Calu3 (cell line): Measurements from ENCODE around the gene FMN2. TPM values are rescaled to one million over a fixed set of nuclear protein-coding genes. Genes with fewer than 3 reads are reported as not detected.

ENCODE experiments used
- BruUV-seq: library from RNA; stranded (reverse); fragments of 400-500 nt; replicated peaks from 2 replicates; lab custom pipeline; 2021; lab: Mats Ljungman, UMichigan
- CTCF ChIA-PET: fragments of 300-600 bp; sonication (Branson Sonifier 250); formaldehyde crosslinking; loops from one replicate; lab custom pipeline; 2022; ENCODE audit warnings: antibody characterized with exemption; lab: Charles Lee
- DNase-seq: peaks from one replicate; pipeline ENCODE4 v3.0.0; 2022
- H3K27ac Mint-ChIP-seq: one replicate; pipeline ENCODE4 v1.8.0; 2022; ENCODE audit warnings: mixed read lengths; ENCODE audit not compliant: unreplicated experiment
- H3K27me3 Mint-ChIP-seq: one replicate; pipeline ENCODE4 v1.8.0; 2022; ENCODE audit warnings: mixed read lengths; ENCODE audit not compliant: unreplicated experiment
- H3K36me3 Mint-ChIP-seq: one replicate; pipeline ENCODE4 v1.8.0; 2022; ENCODE audit warnings: mild to moderate bottlenecking, moderate library complexity, mixed read lengths; ENCODE audit not compliant: insufficient read depth, unreplicated experiment
- H3K4me1 Mint-ChIP-seq: one replicate; pipeline ENCODE4 v1.8.0; 2022; ENCODE audit warnings: mild to moderate bottlenecking, low read depth, mixed read lengths; ENCODE audit not compliant: unreplicated experiment
- H3K4me3 Mint-ChIP-seq: one replicate; pipeline ENCODE4 v1.8.0; 2022; ENCODE audit warnings: mild to moderate bottlenecking, low read depth, moderate library complexity, mixed read lengths; ENCODE audit not compliant: unreplicated experiment
- H3K9me3 Mint-ChIP-seq: one replicate; pipeline ENCODE4 v1.8.0; 2022; ENCODE audit warnings: low read depth, mixed read lengths; ENCODE audit not compliant: unreplicated experiment
- CTCF ChIP-seq: fragments of 200-600 bp; IDR thresholded peaks from one replicate; pipeline ENCODE4 v1.8.0; 2022; ENCODE audit warnings: antibody characterized with exemption; ENCODE audit not compliant: unreplicated experiment
- intact Hi-C: fragments of 100-400 bp; cut with micrococcal nuclease; formaldehyde crosslinking; loops from one replicate; pipeline ENCODE4 v1.10.0; 2022; ENCODE audit not compliant: unreplicated experiment
- total RNA-seq: library from RNA; stranded (reverse); gene quantifications from 2 replicates; pipeline ENCODE4 v1.2.3, GENCODE V29; 2022

FMN2 gene
- total RNA-seq, 1 experiment from 2014 or later: 0.12 TPM

- Mint-ChIP-seq H3K36me3 (no peaks in the 10 kb centered on the region), H3K27me3 (no peaks in the 10 kb centered on the region), H3K4me3 (no peak overlapping the region), H3K27ac (no peak overlapping the region), H3K9me3 (no peaks in the 10 kb centered on the region), H3K4me1 (peaks cover 25% of the 10 kb centered on the region)
- no TSS peak for BruUV-seq
- intact Hi-C loops: no loop called here
- CTCF ChIA-PET: no interaction called here
- no peak for DNase-seq
- no peak for TF ChIP-seq CTCF
Measured at GRCh38 chr1:240309769-240310168, 218.1 kb downstream of the FMN2 start.

GRCh38 chr1:240310226-240310925, 218.7 kb downstream of the FMN2 start:
- Mint-ChIP-seq H3K27ac (no peak overlapping the region), H3K9me3 (no peaks in the 10 kb centered on the region), H3K36me3 (no peaks in the 10 kb centered on the region), H3K27me3 (no peaks in the 10 kb centered on the region), H3K4me1 (peaks cover 25% of the 10 kb centered on the region), H3K4me3 (no peak overlapping the region)
- intact Hi-C loops: no loop called here
- CTCF ChIA-PET: no interaction called here
- no peak for DNase-seq
- BruUV-seq: no TSS peak
- no peak for TF ChIP-seq CTCF

GRCh38 chr1:240312872-240313271, 221.2 kb downstream of the FMN2 start:
- no peak overlapping the region for H3K27ac Mint-ChIP-seq
- no peaks in the 10 kb centered on the region for H3K27me3 Mint-ChIP-seq
- CTCF ChIA-PET: no interaction called here
- no peak overlapping the region for H3K4me3 Mint-ChIP-seq
- no peaks in the 10 kb centered on the region for H3K9me3 Mint-ChIP-seq
- BruUV-seq: no TSS peak
- peaks cover 25% of the 10 kb centered on the region for H3K4me1 Mint-ChIP-seq
- intact Hi-C loops: no loop called here
- TF ChIP-seq CTCF: no peak
- no peaks in the 10 kb centered on the region for H3K36me3 Mint-ChIP-seq
- DNase-seq: no peak

GRCh38 chr1:240314845-240315801, 223.4 kb downstream of the FMN2 start:
- no peak overlapping the region for H3K4me3 Mint-ChIP-seq
- peaks cover 14% of the 10 kb centered on the region for H3K4me1 Mint-ChIP-seq
- no peak for TF ChIP-seq CTCF
- BruUV-seq: no TSS peak
- CTCF ChIA-PET: no interaction called here
- no peak overlapping the region for H3K27ac Mint-ChIP-seq
- intact Hi-C loops: no loop called here
- no peaks in the 10 kb centered on the region for H3K27me3 Mint-ChIP-seq
- peaks cover 6% of the 10 kb centered on the region for H3K9me3 Mint-ChIP-seq
- H3K36me3 Mint-ChIP-seq: no peaks in the 10 kb centered on the region
- no peak for DNase-seq
